H1 (cell line): ENCODE results near the gene PRDM15. TPM values are rescaled to one million over a fixed set of nuclear protein-coding genes. Genes with fewer than 3 reads are reported as not detected.

ENCODE experiments used
- CTCF ChIA-PET: fragments of 300-600 bp; sonication (Branson Sonifier 250); formaldehyde crosslinking; loops from one replicate; lab custom pipeline; 2021; ENCODE audit not compliant: partially characterized antibody; lab: Charles Lee
- POLR2A ChIA-PET: fragments of 300-600 bp; sonication (Branson Sonifier 250); formaldehyde crosslinking; loops from one replicate; lab custom pipeline; 2021; ENCODE audit warnings: inconsistent platforms; ENCODE audit not compliant: partially characterized antibody; lab: Charles Lee
- DNase-seq, 2 experiments: peaks; one replicate each; pipeline versions ENCODE4 v3.0.0 to v3.0.0-alpha.2; 2010 to 2022; ENCODE audit warnings: low spot score in 2 of 2, low read depth in 1 of 2, mixed read lengths in 1 of 2
- FAIRE-seq: peaks from 2 replicates; lab custom pipeline; 2011; peaks lifted over from hg19 to GRCh38; lab: Jason Lieb, UNC
- H2AFZ ChIP-seq: 2 replicates; pipeline ENCODE4 v1.8.1; 2012; ENCODE audit warnings: low read length, inconsistent platforms
- H2AK5ac ChIP-seq: 2 replicates; pipeline ENCODE4 v1.6.1; 2013; ENCODE audit warnings: low read depth, low read length
- H2BK120ac ChIP-seq: replicated peaks from 2 replicates; pipeline ENCODE3; 2013; ENCODE audit warnings: low read depth, low read length, inconsistent platforms
- H2BK12ac ChIP-seq: 2 replicates; pipeline ENCODE4 v1.6.1; 2013; ENCODE audit warnings: low read depth, low read length
- H2BK15ac ChIP-seq: 2 replicates; pipeline ENCODE4 v1.6.1; 2013; ENCODE audit warnings: low read length
- H2BK20ac ChIP-seq: 2 replicates; pipeline ENCODE4 v1.6.1; 2013; ENCODE audit warnings: low read length
- H2BK5ac ChIP-seq: 2 replicates; pipeline ENCODE4 v1.6.1; 2013; ENCODE audit warnings: low read depth, low read length
- H3K14ac ChIP-seq: 2 replicates; pipeline ENCODE4 v1.6.1; 2013; ENCODE audit warnings: inconsistent platforms; ENCODE audit not compliant: insufficient read length
- H3K18ac ChIP-seq: 2 replicates; pipeline ENCODE4 v1.6.1; 2013; ENCODE audit warnings: low read length; ENCODE audit errors: extremely low read depth
- H3K23ac ChIP-seq: 2 replicates; pipeline ENCODE4 v1.6.1; 2013; ENCODE audit warnings: inconsistent platforms; ENCODE audit not compliant: insufficient read length
- H3K23me2 ChIP-seq: 2 replicates; pipeline ENCODE4 v1.6.1; 2013; ENCODE audit warnings: low read depth, low read length
- H3K27ac ChIP-seq: 2 replicates; pipeline ENCODE4 v1.6.1; 2011; ENCODE audit warnings: low read depth, low read length, inconsistent platforms
- H3K27me3 ChIP-seq, 4 experiments: replicated peaks in 1 of 4; 1 replicate in 1 of 4; 2 replicates in 3 of 4; pipeline versions ENCODE4 v1.6.1 to v1.8.1; 2011 to 2013; ENCODE audit warnings: low read length in 3 of 4, mild to moderate bottlenecking in 3 of 4, inconsistent platforms in 2 of 4, mixed read lengths in 2 of 4, moderate library complexity in 1 of 4; ENCODE audit not compliant: control insufficient read depth in 3 of 4, insufficient read depth in 3 of 4; ENCODE audit errors: extremely low read depth in 1 of 4
- H3K36me3 ChIP-seq, 4 experiments: 2 replicates each; pipeline versions ENCODE4 v1.6.1 to v1.8.1; 2011 to 2013; ENCODE audit warnings: mild to moderate bottlenecking in 4 of 4, low read length in 3 of 4, moderate library complexity in 2 of 4, control low read depth in 1 of 4, inconsistent platforms in 1 of 4; ENCODE audit not compliant: insufficient read depth in 4 of 4, control insufficient read depth in 2 of 4
- H3K4ac ChIP-seq: replicated peaks from 2 replicates; pipeline ENCODE3; 2013; ENCODE audit warnings: low read length, low read depth, mixed read lengths, inconsistent platforms; ENCODE audit not compliant: insufficient read length
- H3K4me1 ChIP-seq, 4 experiments: replicated peaks in 1 of 4; 1 replicate in 1 of 4; 2 replicates in 3 of 4; pipeline versions ENCODE4 v1.6.1 to v1.8.1; 2011 to 2013; ENCODE audit warnings: low read length in 3 of 4, inconsistent platforms in 2 of 4, mixed read lengths in 1 of 4; ENCODE audit not compliant: insufficient read depth in 4 of 4, control insufficient read depth in 3 of 4
- H3K4me2 ChIP-seq, 2 experiments: 2 replicates each; pipeline versions ENCODE4 v1.6.1 to v1.8.1; 2011 to 2013; ENCODE audit warnings: low read depth in 2 of 2, low read length in 2 of 2, control low read depth in 1 of 2, inconsistent platforms in 1 of 2, mild to moderate bottlenecking in 1 of 2; ENCODE audit not compliant: insufficient read depth in 1 of 2
- H3K4me3 ChIP-seq, 4 experiments: fragments of 200-600, 300-600 bp in 1 of 4; sonication (generic), shearing (Covaris generic), sonication (Bioruptor Twin) in 1 of 4; 2 replicates each; pipeline versions ENCODE4 v1.5.1 to v1.8.1; 2011 to 2016; ENCODE audit warnings: low read length in 4 of 4, low read depth in 3 of 4, control low read depth in 2 of 4, inconsistent platforms in 2 of 4, mild to moderate bottlenecking in 2 of 4, mixed read lengths in 1 of 4, moderate library complexity in 1 of 4; ENCODE audit not compliant: insufficient read depth in 2 of 4; ENCODE audit errors: extremely low read depth in 1 of 4
- H3K56ac ChIP-seq: replicated peaks from 2 replicates; pipeline ENCODE3; 2013; ENCODE audit warnings: low read depth, mild to moderate bottlenecking, mixed read lengths, low read length, inconsistent platforms; ENCODE audit not compliant: insufficient read length
- H3K79me1 ChIP-seq: 2 replicates; pipeline ENCODE4 v1.6.1; 2013; ENCODE audit warnings: low read depth, low read length, control low read depth
- H3K79me2 ChIP-seq, 2 experiments: 2 replicates each; pipeline versions ENCODE4 v1.6.1 to v1.8.1; 2012 to 2013; ENCODE audit warnings: low read length in 2 of 2, mild to moderate bottlenecking in 2 of 2, inconsistent platforms in 1 of 2; ENCODE audit not compliant: insufficient read depth in 2 of 2, control insufficient read depth in 1 of 2
- H3K9ac ChIP-seq, 4 experiments: replicated peaks in 1 of 4; 1 replicate in 1 of 4; 2 replicates in 3 of 4; pipeline versions ENCODE4 v1.6.1 to v1.8.1; 2011 to 2013; ENCODE audit warnings: low read depth in 3 of 4, low read length in 3 of 4, control low read depth in 2 of 4, mild to moderate bottlenecking in 2 of 4, moderate library complexity in 2 of 4, inconsistent platforms in 1 of 4; ENCODE audit errors: extremely low read depth in 1 of 4
- H3K9me3 ChIP-seq, 2 experiments: 2 replicates each; pipeline versions ENCODE4 v1.6.1 to v1.8.1; 2012 to 2013; ENCODE audit warnings: mild to moderate bottlenecking in 2 of 2, moderate library complexity in 2 of 2, control low read depth in 1 of 2, inconsistent platforms in 1 of 2, low read depth in 1 of 2, low read length in 1 of 2, mixed read lengths in 1 of 2; ENCODE audit not compliant: insufficient read depth in 2 of 2
- H4K20me1 ChIP-seq, 2 experiments: replicated peaks in 1 of 2; 2 replicates each; pipeline versions ENCODE3 to v1.8.1; 2011 to 2013; ENCODE audit warnings: inconsistent platforms in 2 of 2, low read length in 2 of 2, mild to moderate bottlenecking in 1 of 2; ENCODE audit not compliant: insufficient read depth in 2 of 2, control insufficient read depth in 1 of 2
- H4K5ac ChIP-seq: 2 replicates; pipeline ENCODE4 v1.6.1; 2013; ENCODE audit warnings: low read length, low read depth, mixed read lengths, inconsistent platforms; ENCODE audit not compliant: insufficient read length
- H4K8ac ChIP-seq: 2 replicates; pipeline ENCODE4 v1.8.0; 2013; ENCODE audit warnings: mild to moderate bottlenecking, moderate library complexity, low read length, inconsistent platforms; ENCODE audit not compliant: insufficient read depth; ENCODE audit errors: extremely low read depth
- H4K91ac ChIP-seq: replicated peaks from 2 replicates; pipeline ENCODE3; 2013; ENCODE audit warnings: low read length, mixed read lengths, inconsistent platforms; ENCODE audit not compliant: insufficient read length
- CHD2 ChIP-seq: IDR thresholded peaks from 2 replicates; pipeline ENCODE4 v1.6.1; 2012; ENCODE audit warnings: low read length, improper control_type of control experiment
- WGBS, 2 experiments: shearing (Covaris generic) in 1 of 2; methylation state at CpG; one replicate each; pipeline versions ENCODE4 v1.1.6 to v1.1.7; 2013 to 2015; ENCODE audit warnings: low lambda C conversion rate in 2 of 2, mixed read lengths in 2 of 2, inconsistent platforms in 1 of 2, low coverage in 1 of 2, missing lambda C conversion rate in 1 of 2; ENCODE audit not compliant: insufficient replicate concordance in 2 of 2, insufficient coverage in 1 of 2, insufficient read length in 1 of 2; ENCODE audit errors: extremely low coverage in 1 of 2, missing lambda C conversion rate in 1 of 2; 5-methylcytosine and 5-hydroxymethylcytosine counted together
- polyA plus RNA-seq, 7 experiments: library from polyadenylated mRNA; depleted of rRNA in 3 of 7; stranded (reverse) in 5 of 7; unstranded in 2 of 7; fragments of >200 nt in 5 of 7; fragments of 200-250 nt in 2 of 7; gene quantifications; 1 replicate in 5 of 7; 2 replicates in 1 of 7; 4 replicates in 1 of 7; pipeline versions ENCODE4 v1.2.1 to v1.2.3, GENCODE V29; 2011 to 2013; ENCODE audit warnings: missing spikeins in 2 of 7, mixed read lengths in 2 of 7
- total RNA-seq: library from RNA; stranded (reverse); fragmentation: NEBNext Ultra II Directional; extraction: Animal tissue kit (Norgen Biotek cat#: 25700); gene quantifications from 2 replicates; pipeline ENCODE4 v1.2.1, GENCODE V29; 2021

The PRDM15 gene
- total and polyA plus RNA-seq, 2 of the 8 experiments (the other 6 are each of a cell fraction or from before 2014, with no cell fraction given), result 9.7 to 10.5 TPM

DNA sequence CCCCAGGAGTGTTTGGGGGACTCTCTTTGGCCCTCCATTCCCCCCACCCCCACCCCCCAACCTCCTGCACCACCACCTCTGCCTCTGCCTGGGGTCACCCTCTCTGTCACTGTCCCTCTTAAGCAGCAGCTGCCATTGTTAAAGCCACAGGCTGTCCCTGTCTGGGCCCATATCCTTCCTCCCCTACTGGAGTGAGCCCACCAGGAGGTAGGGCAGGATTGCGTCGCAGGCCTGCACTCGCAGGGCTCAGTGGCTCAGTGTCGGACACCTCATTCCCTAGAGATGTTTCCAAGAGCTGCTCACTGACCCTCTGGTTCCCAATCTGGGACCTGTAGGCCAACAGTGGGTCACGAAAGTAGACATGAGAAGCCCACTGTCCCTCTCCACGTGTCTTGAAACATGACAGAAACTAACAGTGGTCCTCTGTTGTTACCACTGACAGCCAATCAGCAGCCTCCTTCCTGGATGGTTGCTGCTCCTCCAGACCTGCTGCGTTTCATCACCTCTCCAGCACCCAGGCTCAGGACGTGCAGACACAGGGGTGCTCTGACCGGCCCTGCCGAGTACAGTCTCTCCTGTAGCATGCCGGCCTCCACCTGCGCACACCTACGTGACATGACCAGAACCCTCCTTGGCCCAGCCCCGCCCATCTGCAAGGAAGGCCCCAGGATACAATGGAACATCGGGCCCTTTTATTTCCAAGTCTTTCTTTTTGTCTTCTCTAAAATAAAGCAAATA, 7.7 kb downstream of the PRDM15 start:
- 90% methylated on average over 15 of the region's 15 CpGs; no CpG with 5 or more reads in 1 of the 2 experiments for WGBS, 2 experiments
- no peak for DNase-seq
- H2BK120ac ChIP-seq, result no peak overlapping the region
- H3K9ac ChIP-seq, result 0 out of 7 replicates have a peak overlapping the region, but pooled peaks of 1 of the 4 experiments have one; percentile 18
- H3K79me2 ChIP-seq, result peaks cover 0 to 25% of the 10 kb centered on the region in 2 experiments; a peak in 2 of 4 replicates
- FAIRE-seq, result no peak
- H4K8ac ChIP-seq, result no peak overlapping the region
- POLR2A ChIA-PET, result interaction anchor here (1.0 kb wide), 1 partner anchor 8 kb away, joined by 3 read pairs; the partner anchor contains the start of gene PRDM15
- no peak overlapping the region for H2BK12ac ChIP-seq
- H4K20me1 ChIP-seq, result peaks cover 0 to 3% of the 10 kb centered on the region in 2 experiments
- no peaks in the 10 kb centered on the region for H3K23me2 ChIP-seq
- no peaks in the 10 kb centered on the region for H3K9me3 ChIP-seq
- no peak overlapping the region for H4K91ac ChIP-seq
- H3K36me3 ChIP-seq, result no peaks in the 10 kb centered on the region
- peaks cover 8% of the 10 kb centered on the region for H3K79me1 ChIP-seq
- no peaks in the 10 kb centered on the region for H3K27me3 ChIP-seq
- no peak overlapping the region for H2AFZ ChIP-seq
- no peak overlapping the region for H3K23ac ChIP-seq
- peaks cover 0 to 6% (median 0%) of the 10 kb centered on the region in 4 experiments; a peak in 2 of 7 replicates for H3K4me1 ChIP-seq
- no peak overlapping the region for H3K4ac ChIP-seq
- no peak overlapping the region for H3K4me3 ChIP-seq
- H2BK20ac ChIP-seq, result no peak overlapping the region; the same call in 1 of the 2 replicates
- no peak overlapping the region for H2AK5ac ChIP-seq
- H3K27ac ChIP-seq, result no peak overlapping the region
- H3K14ac ChIP-seq, result no peak overlapping the region
- H3K56ac ChIP-seq, result no peak overlapping the region
- no peak overlapping the region for H2BK5ac ChIP-seq
- H4K5ac ChIP-seq, result no peak overlapping the region
- H3K4me2 ChIP-seq, result no peak overlapping the region
- no peak overlapping the region for H2BK15ac ChIP-seq
- CTCF ChIA-PET, result interaction anchor here (0.7 to 2.8 kb wide), 4 partner anchors 11 to 236 kb away, joined by 3 to 7 read pairs (median 6); no protein-coding TSS in a partner anchor
- no peak overlapping the region; the same call in 1 of the 2 replicates for H3K18ac ChIP-seq
- TF ChIP-seq CHD2, result no peak
- TF ChIP-seq, all 59 proteins: peak for 0
